Measurements from ENCODE around the gene CACNA1D.

CACNA1D gene

DNA sequence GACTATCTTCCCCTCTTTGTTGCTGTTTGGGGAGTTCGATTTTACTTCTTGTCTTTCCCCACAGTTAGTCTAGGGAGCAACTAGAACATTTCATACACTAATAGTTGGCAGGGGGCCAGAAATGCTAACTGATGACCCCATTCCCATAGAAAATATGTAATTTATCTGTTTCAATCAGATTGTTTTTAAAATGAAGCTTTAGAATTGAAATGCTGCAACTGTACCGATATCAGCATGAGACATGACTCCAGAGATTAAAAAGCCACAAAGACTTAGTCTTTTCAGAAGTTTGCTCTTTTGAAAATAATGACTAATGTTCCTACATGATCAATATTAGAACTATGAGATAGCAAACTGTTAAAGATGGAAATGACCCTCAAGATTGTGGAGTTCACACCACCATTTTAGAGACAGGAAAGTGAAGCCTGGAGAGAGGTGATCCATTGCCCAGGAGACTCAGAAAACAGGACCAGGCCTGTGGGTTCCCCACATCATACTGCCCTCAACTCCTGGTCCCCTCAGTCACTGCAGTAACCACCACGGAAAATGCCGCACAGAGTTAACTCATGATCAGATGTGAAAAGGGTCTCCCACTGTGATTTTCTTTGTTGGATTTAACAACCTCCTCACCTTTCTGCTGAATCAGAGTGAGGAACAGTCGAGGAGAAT, 221.5 kb downstream of the CACNA1D start:
- peak; percentile 27 for DNase-seq (ENCODE audit: low spot score)

DNA sequence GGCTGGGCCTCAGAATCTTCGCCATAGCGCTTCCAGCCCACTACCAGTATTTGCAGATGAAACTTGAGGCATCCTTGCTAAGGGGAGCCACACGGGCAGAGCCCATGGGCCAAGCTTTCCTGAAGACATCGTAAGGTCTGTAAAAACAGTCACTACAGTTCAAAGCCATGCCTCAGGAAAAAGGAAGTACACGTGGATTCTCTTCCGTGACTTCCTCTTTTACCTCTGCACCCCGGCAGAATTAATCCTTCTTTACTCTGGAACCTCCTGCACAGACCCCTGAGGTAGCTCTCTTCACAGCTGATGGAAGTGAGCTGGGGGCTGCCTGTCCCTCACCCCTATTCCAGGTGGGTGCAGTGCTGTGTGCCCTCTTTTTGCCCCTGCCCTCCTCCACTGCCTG, 222.6 kb downstream of the CACNA1D start:
- no peak for DNase-seq (ENCODE audit: low spot score)

DNA sequence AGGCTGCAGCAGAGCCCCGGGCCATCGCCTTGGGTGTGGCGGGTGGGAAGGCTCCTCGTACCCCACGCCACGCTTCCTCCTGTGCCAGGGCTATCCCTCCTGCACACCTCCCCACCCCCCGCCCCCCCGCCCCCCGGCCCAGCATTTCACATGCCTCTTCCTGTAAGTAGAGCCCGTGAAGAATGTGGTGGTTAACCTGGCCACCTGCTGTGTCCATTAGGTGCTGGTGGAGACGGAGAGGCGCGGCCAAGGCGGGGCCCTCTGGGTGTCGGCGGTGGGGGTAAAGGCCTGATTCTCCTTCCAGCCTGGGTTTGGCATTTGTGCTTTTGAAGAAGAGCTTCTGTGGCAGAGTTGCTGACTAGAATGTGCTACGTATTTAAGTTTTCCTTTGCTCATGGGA, 224.1 kb downstream of the CACNA1D start:
- no peak for DNase-seq (ENCODE audit: low spot score)

DNA sequence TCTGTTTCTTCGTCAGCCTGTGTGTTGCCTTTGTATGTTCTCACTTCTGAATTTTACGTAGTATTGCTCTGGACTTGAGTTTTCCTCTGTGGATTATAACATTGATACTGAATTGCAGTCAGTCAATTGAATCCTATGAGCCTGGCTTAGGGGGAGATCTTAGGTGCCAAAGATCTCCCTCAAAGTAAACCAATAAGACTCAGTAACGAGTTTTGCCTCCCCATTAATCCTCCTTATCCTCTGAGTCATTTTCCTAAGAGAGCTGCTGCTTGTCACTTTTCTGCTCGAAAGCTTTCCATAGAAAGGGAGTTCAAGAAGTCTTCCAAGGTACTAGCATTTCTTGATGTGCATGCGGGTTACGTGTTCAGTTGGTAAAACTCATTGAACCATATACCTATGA, 225.4 kb downstream of the CACNA1D start:
- DNase-seq (ENCODE audit: low spot score), result no peak

DNA sequence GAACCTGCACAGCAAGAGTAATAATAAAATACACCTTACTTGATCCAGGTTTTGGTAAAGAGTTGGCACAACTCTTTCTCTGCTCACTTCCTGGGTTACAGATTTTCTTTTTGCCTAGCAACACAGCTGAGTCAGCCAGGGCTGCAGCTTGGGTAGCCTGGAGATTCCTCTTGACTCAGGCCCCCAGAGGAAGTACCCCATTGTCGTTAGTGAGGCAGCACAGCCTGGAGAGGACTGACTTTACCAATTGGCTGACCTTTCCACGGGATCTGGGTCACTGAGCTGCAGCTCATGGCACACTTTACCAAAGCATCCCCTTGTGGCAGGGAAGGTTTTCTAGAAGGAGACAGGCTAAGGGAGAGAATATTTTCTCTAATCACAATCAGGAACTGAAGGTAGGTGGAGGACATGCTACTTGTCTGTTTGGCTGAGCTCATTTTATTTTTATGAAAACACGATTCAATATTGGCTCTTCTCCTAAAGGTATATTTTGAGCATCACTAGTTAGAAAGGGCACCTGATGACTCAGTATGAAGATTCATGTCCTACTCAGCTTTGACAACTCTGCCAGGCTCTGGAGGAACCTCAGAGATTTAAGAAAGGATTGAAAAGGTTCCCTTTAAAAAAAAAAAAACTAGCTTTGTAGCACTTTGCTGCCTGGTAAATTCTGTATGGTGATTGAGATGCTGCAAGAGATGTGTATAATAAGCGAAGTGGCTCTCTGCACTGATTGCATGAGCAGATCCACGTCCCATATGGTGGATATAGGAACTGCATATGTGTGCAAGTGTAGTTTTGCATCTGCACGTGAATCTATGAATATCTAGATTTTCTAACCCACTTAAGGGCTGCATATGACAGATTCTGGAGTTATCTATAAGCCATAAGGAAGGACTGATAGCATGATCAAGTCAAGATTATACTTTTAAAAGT, 227.0 kb downstream of the CACNA1D start:
- peak; percentile 52 for DNase-seq (ENCODE audit: low spot score)

DNA sequence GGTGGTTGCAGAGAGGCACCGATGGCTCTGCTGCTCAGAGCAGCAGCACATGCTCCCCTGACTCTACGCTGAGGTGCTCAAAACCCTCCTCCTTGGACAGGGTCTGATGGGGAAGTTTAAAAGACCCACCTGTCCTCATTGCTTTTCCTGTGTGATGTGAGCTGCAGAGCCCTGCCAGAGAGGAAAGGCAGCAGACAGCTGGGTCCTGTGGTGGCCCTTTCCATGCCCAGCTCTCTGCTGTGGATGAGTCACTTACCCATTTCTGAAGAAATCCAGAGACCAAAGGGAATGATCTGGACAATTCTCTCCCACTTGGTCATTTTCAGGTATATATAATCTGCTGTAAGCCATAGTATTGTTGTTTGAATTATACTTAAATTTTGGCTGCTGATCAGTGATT, 230.2 kb downstream of the CACNA1D start:
- DNase-seq (ENCODE audit: low spot score), result no peak

DNA sequence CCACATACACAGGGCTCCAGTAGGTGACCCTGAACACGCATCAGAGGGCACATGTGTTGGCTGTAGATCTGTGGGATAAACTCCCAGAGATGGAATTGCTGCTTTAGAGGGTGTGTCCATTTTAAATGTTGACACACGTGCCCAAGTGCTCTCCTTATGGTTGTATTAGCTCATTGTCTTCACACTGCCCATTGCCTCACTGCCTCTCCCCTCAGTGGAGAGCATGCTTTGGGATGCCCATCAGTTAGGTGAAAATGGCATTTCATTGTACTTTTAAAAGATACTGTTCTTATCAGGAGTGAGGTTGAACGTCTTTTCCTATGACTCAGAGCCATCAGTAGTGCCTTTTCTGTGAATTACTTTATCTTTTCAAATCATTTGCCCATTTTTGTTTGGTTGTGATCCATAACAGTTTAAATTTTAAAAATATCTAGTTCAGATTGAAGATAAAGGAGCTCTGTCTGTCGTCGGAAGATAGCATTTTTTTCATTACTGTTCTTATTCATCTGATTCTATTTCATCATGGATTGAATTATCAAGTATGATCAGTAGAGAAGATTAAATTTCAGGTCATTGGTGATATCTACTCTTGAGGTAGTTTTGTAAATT, 231.1 kb downstream of the CACNA1D start:
- no peak for DNase-seq (ENCODE audit: low spot score)

DNA sequence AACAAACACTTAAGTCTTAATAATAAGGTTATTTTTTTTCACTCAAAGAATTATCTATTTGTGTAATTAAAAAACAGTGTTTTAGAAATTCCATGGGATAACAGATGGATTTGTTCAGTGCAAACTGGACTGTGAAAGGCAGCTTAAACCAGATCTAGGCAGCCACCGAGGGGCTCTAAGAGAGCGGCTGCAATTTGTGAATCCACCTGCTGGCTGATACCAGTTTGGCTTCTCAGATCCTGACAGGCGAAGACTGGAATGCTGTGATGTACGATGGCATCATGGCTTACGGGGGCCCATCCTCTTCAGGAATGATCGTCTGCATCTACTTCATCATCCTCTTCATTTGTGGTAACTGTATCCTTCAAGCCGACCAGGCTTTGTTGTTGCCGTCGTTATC, 232.2 kb downstream of the CACNA1D start:
- no peak for DNase-seq (ENCODE audit: low spot score)

DNA sequence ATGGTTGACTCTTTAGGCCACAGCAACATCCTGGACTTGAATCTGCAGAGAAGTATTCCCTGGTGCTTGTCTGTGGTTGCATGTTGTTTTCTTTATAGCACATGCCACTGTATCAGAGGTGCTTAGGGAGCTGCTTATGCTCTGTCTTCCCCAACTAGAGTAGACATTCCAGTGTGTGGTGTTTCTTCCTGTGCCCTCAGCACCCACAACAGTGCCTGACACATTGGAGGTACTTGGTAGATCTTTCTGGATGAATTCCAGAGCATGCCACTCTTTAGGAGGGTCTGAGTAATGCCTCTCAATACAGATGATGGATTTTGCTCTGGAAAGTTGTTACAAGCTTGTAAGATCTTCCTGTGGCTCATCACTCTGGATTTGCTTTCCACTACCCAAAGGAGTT, 234.2 kb downstream of the CACNA1D start:
- no peak for DNase-seq (ENCODE audit: low spot score)

DNA sequence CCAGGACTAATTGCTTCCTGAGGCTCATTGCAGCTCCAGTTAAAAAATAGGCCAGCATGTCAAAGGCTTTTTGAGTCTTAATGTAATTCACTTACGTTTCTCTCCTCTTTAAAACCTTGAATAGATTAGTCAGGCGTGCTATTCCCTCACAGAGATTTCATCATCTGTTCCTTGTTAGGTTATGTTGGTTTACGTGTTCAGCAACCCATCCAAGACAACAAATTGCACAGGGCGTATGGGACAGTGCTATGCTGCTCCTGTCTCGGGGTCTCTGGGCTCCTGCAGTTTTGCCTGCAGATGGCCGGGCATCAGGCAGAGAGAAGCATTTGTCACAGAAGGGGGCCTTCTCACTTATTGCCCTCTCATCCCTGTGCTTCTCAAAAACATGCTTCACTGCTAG, 234.7 kb downstream of the CACNA1D start:
- no peak for DNase-seq (ENCODE audit: low spot score)

DNA sequence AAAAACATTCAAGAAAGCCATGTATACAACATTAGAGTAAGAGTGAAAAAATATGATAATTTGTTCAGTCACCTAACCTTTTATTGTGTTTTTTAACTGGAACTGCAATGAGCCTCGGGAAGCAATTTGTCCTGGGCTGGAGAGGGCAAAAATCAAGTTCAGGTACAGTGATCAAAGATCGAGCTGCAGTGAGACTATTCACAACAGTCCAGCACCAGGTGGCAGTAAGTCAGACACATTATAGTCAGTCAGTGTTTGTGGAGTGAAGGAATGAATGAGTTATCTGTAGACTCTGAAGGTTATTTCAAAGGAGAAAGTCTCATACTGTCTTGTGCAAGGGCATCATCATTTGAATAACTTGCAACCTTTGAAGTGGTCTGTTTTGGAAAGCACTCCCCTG, 235.2 kb downstream of the CACNA1D start:
- no peak for DNase-seq (ENCODE audit: low spot score)

DNA sequence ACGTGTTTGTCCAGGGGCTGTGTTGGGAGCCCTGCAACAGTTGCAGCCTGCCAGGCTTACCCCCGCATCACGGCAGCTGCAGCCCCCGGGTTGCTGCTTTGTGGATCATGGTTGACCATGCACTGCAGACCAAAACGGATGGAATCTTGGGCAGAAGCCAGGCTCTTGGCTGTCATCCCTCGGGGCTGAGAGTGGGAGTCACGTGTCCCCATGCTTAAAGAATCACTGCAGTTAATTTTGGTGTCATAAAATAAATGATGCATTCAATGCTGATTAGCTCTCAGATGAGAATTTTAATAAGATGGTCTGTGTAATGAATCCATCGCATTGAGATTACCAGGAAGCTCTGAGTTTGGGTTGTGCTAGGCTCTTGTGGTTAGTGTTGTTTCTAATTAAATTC, 236.2 kb downstream of the CACNA1D start:
- peak; percentile 21 for DNase-seq (ENCODE audit: low spot score)

DNA sequence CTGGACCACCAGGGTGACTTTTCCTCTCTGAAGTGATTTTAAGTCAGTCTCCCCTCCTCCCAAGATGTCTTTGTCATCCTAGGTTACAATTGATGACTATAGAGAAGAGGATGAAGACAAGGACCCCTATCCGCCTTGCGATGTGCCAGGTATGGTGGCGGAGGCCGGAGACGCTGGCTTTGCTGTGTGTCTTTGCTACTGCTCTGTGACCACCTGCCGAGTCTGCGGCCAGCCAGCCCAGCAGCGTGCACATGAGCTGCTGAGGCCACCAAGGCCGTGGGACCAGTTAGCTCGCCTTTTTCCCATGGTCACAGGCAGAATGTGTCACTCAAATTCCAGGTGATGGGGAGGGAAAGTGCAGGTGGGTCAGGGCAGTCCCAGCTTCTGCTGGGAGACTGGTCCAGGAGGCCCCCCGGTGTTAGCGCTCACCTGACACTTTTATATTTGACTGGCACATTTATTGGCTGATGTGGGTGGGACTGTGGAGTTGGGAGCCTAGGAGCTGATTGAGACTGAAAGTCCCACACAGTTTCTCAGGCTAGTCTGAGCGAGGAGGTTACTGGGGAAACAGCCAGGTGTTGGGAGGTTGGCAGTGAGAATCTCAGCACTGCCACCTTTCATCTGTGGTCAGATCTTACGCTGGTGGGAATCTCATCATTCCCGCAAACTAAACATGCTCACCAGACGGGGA, 237.7 kb downstream of the CACNA1D start:
- DNase-seq (ENCODE audit: low spot score), result no peak

DNA sequence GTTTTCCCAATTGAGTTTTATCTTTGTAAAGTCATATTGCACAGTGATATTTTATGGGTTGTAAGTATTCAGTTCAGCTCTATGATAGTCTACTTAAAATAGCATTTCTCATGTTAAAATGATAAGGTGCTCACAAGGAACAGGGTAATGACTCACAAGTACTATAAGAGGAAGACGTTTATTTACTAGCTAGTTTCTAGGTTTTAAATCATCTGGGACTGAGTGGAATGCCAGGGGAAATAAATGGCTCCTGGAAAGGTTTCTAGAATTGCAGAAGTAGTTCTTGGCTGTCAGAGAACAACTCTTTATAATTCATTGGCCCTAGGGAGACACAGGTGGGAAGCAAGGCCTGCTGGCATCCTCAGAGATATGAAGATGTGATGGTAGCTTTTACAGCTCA, 239.0 kb downstream of the CACNA1D start:
- no peak for DNase-seq (ENCODE audit: low spot score)

DNA sequence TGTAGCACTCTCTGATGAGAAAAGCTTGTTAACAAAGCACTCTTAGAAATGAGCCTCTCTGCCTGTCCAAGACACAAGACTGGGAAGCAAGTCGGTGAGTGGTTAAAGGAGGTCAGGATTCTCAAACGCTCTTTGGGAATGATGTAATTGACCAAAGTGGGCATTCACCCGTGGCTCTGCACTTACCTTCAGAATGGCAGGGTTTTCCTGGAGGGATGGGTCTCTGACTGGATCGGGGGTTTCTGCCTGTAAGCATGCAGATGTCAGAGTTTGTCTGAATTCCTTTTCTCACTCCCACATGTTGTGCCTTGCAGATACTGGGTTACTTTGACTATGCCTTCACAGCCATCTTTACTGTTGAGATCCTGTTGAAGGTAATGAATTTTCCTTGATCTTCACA, 245.6 kb downstream of the CACNA1D start:
- no peak for DNase-seq (ENCODE audit: low spot score)

DNA sequence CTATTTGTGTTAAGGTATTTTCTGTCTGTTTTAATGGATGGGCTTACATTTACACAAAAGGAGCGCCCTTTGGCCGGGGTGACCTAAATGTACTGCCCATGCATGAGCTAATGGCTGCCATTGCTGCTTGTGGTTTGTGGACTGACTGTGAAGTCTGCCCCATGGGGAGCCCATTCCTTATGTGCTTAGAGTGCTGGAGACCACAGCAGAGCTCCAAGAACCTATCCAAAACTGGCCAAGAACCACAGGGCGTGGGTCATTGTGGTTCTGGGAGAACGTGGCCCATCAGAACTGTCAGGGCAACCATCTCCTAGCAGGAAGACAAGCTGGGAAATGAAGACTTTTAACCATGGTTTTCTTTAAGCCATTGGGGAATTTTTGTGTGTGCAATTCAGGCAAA, 246.5 kb downstream of the CACNA1D start:
- DNase-seq (ENCODE audit: low spot score), result no peak

DNA sequence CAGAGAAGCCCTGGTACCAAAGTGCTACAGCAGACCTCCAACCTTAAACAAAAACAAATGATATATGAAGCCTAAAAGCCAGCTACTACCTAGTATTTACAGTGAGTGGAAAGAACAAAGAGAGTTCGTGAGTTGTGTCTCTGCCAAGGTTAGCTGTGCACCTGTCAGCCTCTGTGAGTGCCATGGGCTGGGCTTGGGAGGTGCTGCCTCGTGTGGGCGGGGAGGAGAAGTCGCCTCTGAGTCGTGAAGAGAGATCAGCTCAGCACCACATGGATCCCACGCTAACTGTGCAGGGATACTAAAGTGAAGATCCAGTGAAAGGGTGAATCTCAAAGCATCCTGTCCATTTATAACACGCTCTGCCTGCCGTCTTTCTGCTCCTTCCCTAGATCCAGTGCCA, 249.9 kb downstream of the CACNA1D start:
- no peak for DNase-seq (ENCODE audit: low spot score)

DNA sequence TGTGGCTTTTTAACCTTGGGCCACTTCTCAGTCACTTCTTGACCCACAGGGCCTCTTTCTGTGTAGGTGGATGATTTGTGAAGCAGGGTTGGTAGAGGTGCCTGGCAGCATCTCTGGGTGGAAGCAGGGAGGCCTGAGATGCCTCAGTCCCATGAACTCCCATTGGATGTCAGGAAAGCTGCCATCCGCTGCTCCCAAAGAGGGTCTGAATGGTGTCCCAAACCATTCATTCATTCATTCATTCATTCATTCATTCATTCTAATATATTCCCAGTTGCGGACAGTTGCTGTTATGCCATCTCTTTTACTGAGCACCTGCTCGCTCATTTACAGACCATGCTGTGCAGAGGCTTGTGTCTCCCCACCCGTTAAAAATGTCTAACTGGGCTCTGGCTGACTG, 253.1 kb downstream of the CACNA1D start:
- no peak for DNase-seq (ENCODE audit: low spot score)

DNA sequence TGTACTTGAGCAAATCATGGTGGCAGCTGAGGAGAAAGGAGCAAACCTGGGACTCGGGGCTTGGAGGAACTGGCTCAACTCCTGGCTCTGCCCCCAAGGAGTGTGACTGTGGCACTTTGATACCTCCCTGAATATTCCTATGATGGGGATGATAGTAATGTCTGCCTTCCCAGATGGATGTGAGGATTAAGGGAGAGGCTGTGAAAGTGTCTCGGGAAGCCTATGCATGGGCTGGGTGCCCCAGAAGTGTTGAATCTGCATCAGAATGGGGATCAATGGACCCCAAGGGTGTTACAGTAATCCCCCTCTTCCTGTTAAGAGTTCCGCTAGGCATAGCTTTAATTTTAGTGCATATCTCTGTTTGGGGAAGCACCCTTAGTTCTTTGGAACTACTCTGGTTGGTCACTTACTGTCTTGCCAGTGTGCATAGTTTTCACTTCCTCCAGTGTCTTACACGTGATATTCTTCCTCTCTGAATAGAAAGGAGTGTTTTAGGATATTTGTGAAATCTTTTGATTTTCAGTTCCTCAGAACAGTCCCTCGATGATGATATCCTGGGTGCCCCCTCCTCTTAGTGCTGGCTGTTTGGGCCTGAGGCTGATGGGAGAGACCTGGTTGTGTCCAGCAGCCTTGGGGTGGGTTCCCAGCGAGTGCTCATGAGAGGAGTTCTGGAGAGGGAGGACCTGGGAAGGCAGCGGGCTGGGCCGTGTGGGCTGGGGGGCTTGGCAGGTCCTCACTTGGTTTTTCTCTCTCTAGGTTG, 254.3 kb downstream of the CACNA1D start:
- DNase-seq (ENCODE audit: low spot score), result no peak

DNA sequence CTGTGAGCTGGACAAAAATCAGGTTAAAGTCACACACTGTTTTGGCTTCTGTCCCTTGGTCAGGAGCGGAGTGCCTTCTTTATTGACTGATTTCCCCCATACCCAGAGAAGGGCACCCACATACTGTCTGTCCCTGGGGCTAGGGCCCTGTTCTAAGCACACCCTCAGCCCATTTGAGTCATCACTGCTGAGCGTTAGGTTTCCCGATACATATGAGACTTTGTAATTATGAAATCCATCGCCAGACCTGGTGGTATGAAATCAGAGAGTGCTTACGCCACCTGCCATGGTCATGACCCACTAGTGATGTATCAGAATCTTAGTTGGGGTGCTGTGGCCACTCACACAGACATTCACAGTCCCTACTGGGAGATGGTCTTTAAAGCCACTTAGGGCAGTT, 255.0 kb downstream of the CACNA1D start:
- DNase-seq (ENCODE audit: low spot score), result no peak

DNA sequence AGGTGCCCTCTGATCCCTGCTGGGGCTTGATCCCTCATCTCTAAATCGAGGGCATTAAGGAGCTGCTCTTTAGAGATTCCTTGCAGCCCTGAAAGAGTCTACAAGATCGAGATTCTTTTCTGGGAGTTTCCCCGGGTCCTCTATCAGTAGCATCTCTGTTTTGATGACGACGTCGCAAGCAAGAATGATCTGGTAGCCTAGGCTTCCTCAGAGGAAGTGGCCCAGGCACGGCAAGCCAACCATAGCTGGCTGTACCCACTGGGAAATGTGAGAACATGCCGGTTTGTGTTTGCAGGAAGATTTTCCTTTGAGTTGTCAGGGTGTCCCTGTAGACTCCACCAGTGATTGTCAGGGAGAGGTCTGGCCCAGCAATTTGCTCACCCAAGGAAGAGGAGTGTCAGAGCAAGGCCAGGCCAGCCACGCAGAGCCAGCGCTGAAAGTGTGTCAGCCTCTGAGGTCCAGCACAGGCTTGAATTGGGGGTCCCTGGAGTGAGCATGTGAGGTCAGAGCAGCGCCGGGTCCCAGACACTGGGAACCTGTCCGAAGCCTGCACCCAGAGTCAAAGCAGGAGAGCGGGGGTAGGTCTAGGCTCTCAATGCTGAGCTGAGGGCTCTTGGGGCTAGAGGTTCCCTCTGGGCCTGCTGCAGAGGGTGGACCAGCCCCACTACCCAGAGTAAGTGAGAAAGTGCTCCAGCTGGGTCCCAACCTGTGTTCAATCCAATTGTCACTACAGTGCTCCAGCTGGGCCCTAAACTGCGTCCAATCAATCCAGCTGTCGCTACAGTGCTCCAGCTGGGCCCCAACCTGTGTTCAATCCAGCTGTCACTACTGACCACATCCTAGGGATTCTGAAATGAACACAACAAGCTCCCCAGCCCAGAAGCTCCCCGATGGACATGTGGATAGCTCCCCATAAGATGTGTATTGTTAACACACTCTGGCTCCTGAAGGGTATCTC, 256.1 kb downstream of the CACNA1D start:
- DNase-seq (ENCODE audit: low spot score), result no peak

All from AG08396 (cell line).